NT2/D1 (cell line): ENCODE results near the gene PRICKLE2.

ENCODE experiments used
- SUZ12 ChIP-seq: IDR thresholded peaks from 2 replicates; pipeline ENCODE4 v1.6.1; 2011; ENCODE audit not compliant: insufficient read length, insufficient read depth; ENCODE audit errors: extremely low read depth
- ZNF274 ChIP-seq: IDR thresholded peaks from 2 replicates; pipeline ENCODE4 v1.6.1; 2011; ENCODE audit warnings: mild to moderate bottlenecking, low read depth, low read length

- TF ChIP-seq SUZ12: no peak
- TF ChIP-seq ZNF274: no peak
Measured at GRCh38 chr3:64123931-64124330, 101.3 kb downstream of the PRICKLE2 start.
